ENCODE results near the gene BMX. TPM values are rescaled to one million over a fixed set of nuclear protein-coding genes. Genes with fewer than 3 reads are reported as not detected.

The BMX gene
- total RNA-seq, 1 experiment from 2014 or later: not detected

DNA sequence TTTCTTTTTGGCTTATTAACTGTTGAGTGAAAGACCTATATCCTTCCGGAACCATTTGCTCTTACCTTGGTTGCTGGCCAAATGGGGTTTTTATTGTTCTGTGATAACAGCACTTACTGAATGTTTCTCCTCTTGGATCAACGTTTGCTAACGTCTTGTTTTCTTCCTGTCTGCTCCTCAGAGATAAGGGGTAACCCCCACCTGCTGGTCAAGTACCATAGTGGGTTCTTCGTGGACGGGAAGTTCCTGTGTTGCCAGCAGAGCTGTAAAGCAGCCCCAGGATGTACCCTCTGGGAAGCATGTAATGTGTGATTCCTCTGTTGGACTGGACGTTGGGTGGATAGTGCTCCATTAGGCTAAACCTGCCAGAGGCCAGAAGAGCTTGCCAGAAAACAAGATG, 15.3 kb downstream of the BMX start:
- Mint-ChIP-seq H3K9me3 (ENCODE audit: low read depth, unreplicated experiment) (peaks cover 4% of the 10 kb centered on the region), H3K4me3 (ENCODE audit: low read depth, unreplicated experiment) (no peak overlapping the region), H3K36me3 (ENCODE audit: insufficient read depth, unreplicated experiment) (no peaks in the 10 kb centered on the region), H3K27ac (ENCODE audit: unreplicated experiment) (no peak overlapping the region), H3K27me3 (ENCODE audit: unreplicated experiment) (no peaks in the 10 kb centered on the region), H3K4me1 (ENCODE audit: low read depth, unreplicated experiment) (peaks cover 7% of the 10 kb centered on the region)
- BruUV-seq (replicated peaks): no TSS peak
- CTCF ChIA-PET: interaction anchor here (0.5 kb wide), 1 partner anchor 1319 kb away, joined by 4 read pairs; no protein-coding TSS in a partner anchor
- TF ChIP-seq, protein P1, sequence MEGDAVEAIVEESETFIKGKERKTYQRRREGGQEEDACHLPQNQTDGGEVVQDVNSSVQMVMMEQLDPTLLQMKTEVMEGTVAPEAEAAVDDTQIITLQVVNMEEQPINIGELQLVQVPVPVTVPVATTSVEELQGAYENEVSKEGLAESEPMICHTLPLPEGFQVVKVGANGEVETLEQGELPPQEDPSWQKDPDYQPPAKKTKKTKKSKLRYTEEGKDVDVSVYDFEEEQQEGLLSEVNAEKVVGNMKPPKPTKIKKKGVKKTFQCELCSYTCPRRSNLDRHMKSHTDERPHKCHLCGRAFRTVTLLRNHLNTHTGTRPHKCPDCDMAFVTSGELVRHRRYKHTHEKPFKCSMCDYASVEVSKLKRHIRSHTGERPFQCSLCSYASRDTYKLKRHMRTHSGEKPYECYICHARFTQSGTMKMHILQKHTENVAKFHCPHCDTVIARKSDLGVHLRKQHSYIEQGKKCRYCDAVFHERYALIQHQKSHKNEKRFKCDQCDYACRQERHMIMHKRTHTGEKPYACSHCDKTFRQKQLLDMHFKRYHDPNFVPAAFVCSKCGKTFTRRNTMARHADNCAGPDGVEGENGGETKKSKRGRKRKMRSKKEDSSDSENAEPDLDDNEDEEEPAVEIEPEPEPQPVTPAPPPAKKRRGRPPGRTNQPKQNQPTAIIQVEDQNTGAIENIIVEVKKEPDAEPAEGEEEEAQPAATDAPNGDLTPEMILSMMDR (IDR thresholded peaks at IDR 0.05; ENCODE audit: unreplicated experiment): no peak
- DNase-seq: no peak
- intact Hi-C loops (cut with micrococcal nuclease; ENCODE audit: unreplicated experiment): no loop called here

DNA sequence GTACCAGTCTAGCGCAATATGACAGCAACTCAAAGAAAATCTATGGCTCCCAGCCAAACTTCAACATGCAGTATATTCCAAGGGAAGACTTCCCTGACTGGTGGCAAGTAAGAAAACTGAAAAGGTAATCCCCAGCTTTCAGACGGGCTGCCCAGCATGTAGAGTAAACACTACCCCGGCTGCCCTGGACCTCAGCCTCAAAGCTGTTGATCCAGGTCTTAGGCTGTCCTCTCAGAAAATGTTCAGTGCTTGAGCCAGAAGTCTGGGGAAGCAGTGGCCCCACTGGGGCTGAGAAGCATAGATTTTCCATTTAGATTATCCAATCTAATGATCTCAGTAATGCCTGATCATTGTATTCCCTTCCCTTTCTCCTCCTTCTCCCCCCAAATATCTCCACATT, 21.9 kb downstream of the BMX start:
- no peak overlapping the region for H3K27ac Mint-ChIP-seq (ENCODE audit: unreplicated experiment)
- BruUV-seq (replicated peaks): no TSS peak
- peaks cover 28% of the 10 kb centered on the region for H3K4me1 Mint-ChIP-seq (ENCODE audit: low read depth, unreplicated experiment)
- CTCF ChIA-PET: interaction anchor here (0.6 kb wide), 1 partner anchor 425 kb away, joined by 3 read pairs; no protein-coding TSS in a partner anchor
- intact Hi-C loops (cut with micrococcal nuclease; ENCODE audit: unreplicated experiment): no loop called here
- DNase-seq: no peak
- no peaks in the 10 kb centered on the region for H3K36me3 Mint-ChIP-seq (ENCODE audit: insufficient read depth, unreplicated experiment)
- H3K4me3 Mint-ChIP-seq (ENCODE audit: low read depth, unreplicated experiment): no peak overlapping the region
- peaks cover 4% of the 10 kb centered on the region for H3K9me3 Mint-ChIP-seq (ENCODE audit: low read depth, unreplicated experiment)
- no peaks in the 10 kb centered on the region for H3K27me3 Mint-ChIP-seq (ENCODE audit: unreplicated experiment)
- TF ChIP-seq, protein P1 (IDR thresholded peaks at IDR 0.05; ENCODE audit: unreplicated experiment): no peak

DNA sequence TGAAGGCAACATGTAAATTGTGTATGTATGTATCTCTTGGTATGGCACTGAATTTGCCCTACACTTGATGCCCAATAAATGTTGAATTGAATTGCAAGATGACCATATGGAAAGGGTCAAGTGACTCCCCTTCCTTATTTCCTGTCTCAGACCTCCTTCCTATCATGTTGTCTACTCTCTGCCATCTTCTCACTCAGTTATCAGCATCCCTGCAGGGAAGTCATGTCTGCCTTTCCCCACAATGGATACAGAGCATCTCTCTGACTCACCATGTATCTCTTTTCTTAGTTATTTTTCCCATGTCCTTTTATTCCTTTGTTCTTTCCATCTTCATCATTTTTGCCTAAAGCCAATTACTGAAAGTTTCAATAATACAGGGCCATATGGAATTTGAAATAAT, 22.5 kb downstream of the BMX start:
- Mint-ChIP-seq H3K36me3 (ENCODE audit: insufficient read depth, unreplicated experiment) (no peaks in the 10 kb centered on the region), H3K4me3 (ENCODE audit: low read depth, unreplicated experiment) (no peak overlapping the region), H3K4me1 (ENCODE audit: low read depth, unreplicated experiment) (peaks cover 28% of the 10 kb centered on the region), H3K9me3 (ENCODE audit: low read depth, unreplicated experiment) (peaks cover 4% of the 10 kb centered on the region), H3K27ac (ENCODE audit: unreplicated experiment) (no peak overlapping the region), H3K27me3 (ENCODE audit: unreplicated experiment) (no peaks in the 10 kb centered on the region)
- BruUV-seq (replicated peaks): no TSS peak
- CTCF ChIA-PET: no interaction called here
- intact Hi-C loops (cut with micrococcal nuclease; ENCODE audit: unreplicated experiment): no loop called here
- DNase-seq: no peak
- TF ChIP-seq, protein P1 (IDR thresholded peaks at IDR 0.05; ENCODE audit: unreplicated experiment): no peak

DNA sequence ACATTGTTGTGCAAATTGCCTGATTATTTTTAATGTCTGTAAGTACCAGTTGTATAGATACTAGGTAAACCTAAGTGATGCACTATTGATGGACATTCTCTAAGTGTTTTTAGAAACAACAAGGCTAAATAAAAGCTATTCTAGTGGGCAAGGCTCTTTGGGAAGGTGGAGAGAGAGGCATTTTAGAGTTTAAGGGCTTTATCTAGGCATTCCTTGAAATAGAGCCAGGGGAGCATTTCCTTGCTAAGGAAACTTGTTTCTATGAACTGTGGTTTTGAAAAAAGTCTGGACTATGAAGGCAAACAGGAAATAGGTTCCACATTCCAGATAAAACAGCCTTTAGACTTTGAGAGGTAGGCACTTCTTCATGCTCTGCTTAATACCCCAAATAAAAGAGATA, 23.8 kb downstream of the BMX start:
- CTCF ChIA-PET: no interaction called here
- no peak for DNase-seq
- H3K4me1 Mint-ChIP-seq (ENCODE audit: low read depth, unreplicated experiment): peaks cover 34% of the 10 kb centered on the region
- intact Hi-C loops (cut with micrococcal nuclease; ENCODE audit: unreplicated experiment): no loop called here
- no TSS peak for BruUV-seq (replicated peaks)
- H3K36me3 Mint-ChIP-seq (ENCODE audit: insufficient read depth, unreplicated experiment): no peaks in the 10 kb centered on the region
- TF ChIP-seq, protein P1 (IDR thresholded peaks at IDR 0.05; ENCODE audit: unreplicated experiment): no peak
- H3K27me3 Mint-ChIP-seq (ENCODE audit: unreplicated experiment): no peaks in the 10 kb centered on the region
- H3K9me3 Mint-ChIP-seq (ENCODE audit: low read depth, unreplicated experiment): peaks cover 2% of the 10 kb centered on the region
- H3K27ac Mint-ChIP-seq (ENCODE audit: unreplicated experiment): no peak overlapping the region
- H3K4me3 Mint-ChIP-seq (ENCODE audit: low read depth, unreplicated experiment): no peak overlapping the region

All from Calu3 (cell line).